Stimulated activated naive CD8-positive, alpha-beta T cell treated with anti-CD3 and anti-CD28 coated beads, Interleukin-15, Interleukin-2, amounts not matched to agents 100 ng/mL and 50 ng/mL, for 24 hours (primary cell): ENCODE results near the gene LYZL4.

Experiments used
- H3K27ac Mint-ChIP-seq: one replicate; pipeline ENCODE4 v1.8.0; 2021; ENCODE audit warnings: mild to moderate bottlenecking, mixed read lengths
- H3K27me3 Mint-ChIP-seq: one replicate; pipeline ENCODE4 v1.8.0; 2021; ENCODE audit warnings: mixed read lengths
- H3K36me3 Mint-ChIP-seq: one replicate; pipeline ENCODE4 v1.8.0; 2021; ENCODE audit warnings: low read depth, mixed read lengths
- H3K4me1 Mint-ChIP-seq: one replicate; pipeline ENCODE4 v1.8.0; 2021; ENCODE audit warnings: low read depth, mixed read lengths
- H3K4me3 Mint-ChIP-seq: one replicate; pipeline ENCODE4 v1.8.0; 2021; ENCODE audit warnings: mild to moderate bottlenecking, mixed read lengths
- H3K9me3 Mint-ChIP-seq: one replicate; pipeline ENCODE4 v1.8.0; 2021; ENCODE audit warnings: mixed read lengths

Gene LYZL4

DNA sequence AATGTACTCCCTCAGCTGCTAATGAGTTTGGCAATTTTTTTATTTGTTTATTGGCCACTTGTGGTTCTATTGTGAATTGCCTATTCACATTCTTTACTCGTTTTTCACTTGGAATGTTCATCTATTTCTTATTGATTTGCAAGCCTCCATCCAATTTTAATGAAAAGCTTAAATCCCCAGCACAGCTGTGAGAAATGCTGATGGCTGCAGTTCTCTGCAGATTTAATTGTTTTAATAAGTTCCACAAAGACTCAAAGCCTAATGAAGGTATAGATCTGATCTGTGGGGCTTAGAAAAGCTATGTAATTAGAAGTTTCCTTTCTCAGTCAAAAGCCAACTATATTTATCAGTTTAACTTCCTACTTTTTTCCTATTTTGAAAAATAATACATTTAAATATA, 41.5 kb downstream of the LYZL4 start:
- no peak overlapping the region for H3K4me3 Mint-ChIP-seq
- H3K9me3 Mint-ChIP-seq = peaks cover 12% of the 10 kb centered on the region
- no peaks in the 10 kb centered on the region for H3K36me3 Mint-ChIP-seq
- no peak overlapping the region for H3K27ac Mint-ChIP-seq
- H3K4me1 Mint-ChIP-seq = peaks cover 5% of the 10 kb centered on the region
- peaks cover under 1% of the 10 kb centered on the region for H3K27me3 Mint-ChIP-seq

DNA sequence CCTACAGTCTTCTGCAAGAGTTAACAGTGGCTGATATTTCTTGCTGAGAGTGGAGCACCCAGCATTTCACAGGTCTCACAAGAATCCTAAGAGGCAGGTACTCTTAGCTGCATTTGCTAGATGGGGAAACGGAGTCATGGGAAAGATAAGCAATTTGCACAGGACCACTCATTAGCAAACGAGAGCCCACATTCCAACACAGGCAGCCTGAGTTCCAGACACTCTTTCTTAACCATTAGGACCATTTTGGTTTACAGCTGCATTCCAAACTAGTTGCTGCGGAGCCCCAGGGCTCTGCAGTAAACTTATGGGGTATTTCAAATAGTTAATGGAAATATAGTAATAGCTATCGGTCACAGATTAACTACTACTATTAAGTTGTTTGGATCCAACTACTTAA, 42.5 kb downstream of the LYZL4 start:
- no peaks in the 10 kb centered on the region for H3K36me3 Mint-ChIP-seq
- peaks cover 5% of the 10 kb centered on the region for H3K4me1 Mint-ChIP-seq
- no peak overlapping the region for H3K27ac Mint-ChIP-seq
- H3K9me3 Mint-ChIP-seq = peaks cover 12% of the 10 kb centered on the region
- H3K4me3 Mint-ChIP-seq = no peak overlapping the region
- no peaks in the 10 kb centered on the region for H3K27me3 Mint-ChIP-seq

DNA sequence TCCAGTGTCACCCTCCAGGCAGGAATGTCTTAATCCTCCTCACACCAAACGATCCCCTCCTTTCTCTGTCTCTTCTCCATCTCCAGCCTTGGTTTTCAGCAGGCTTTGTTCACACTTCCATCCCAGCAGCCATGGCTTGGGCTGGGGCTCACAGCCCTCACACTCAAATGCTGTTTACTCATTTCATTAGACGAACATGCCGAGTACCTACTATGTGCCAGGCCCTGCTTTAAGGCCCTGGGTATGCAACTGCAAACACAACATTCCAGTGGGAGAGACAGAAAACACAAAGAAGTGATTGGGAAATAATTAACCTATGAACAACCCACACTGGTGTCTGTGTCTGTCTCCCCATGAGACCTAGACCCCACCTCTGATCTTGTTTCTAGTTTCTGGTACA, 43.9 kb downstream of the LYZL4 start:
- H3K27ac Mint-ChIP-seq = no peak overlapping the region
- no peaks in the 10 kb centered on the region for H3K36me3 Mint-ChIP-seq
- peaks cover 5% of the 10 kb centered on the region for H3K4me1 Mint-ChIP-seq
- H3K4me3 Mint-ChIP-seq = no peak overlapping the region
- H3K9me3 Mint-ChIP-seq = peaks cover 12% of the 10 kb centered on the region
- no peaks in the 10 kb centered on the region for H3K27me3 Mint-ChIP-seq

DNA sequence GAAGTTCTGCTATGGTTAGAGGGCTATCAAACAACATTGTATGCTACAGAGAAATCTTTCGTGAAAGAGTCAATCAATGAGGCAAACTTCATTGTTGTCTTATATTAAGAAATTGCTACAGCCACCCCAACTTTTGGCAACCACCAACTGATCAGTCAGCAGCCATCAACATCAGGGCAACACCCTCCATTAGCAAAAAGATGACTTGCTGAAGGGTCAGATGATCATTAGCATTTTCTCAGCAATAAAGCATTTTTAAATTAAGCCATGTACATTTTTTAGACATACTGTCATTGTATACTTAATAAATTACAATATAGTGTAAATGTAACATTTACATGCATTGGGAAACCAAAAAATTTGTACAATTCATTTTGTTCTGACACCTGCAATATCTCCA, 53.1 kb downstream of the LYZL4 start:
- H3K27ac Mint-ChIP-seq = no peak overlapping the region
- H3K9me3 Mint-ChIP-seq = no peaks in the 10 kb centered on the region
- no peaks in the 10 kb centered on the region for H3K27me3 Mint-ChIP-seq
- no peaks in the 10 kb centered on the region for H3K36me3 Mint-ChIP-seq
- H3K4me1 Mint-ChIP-seq = peaks cover 14% of the 10 kb centered on the region
- H3K4me3 Mint-ChIP-seq = no peak overlapping the region

DNA sequence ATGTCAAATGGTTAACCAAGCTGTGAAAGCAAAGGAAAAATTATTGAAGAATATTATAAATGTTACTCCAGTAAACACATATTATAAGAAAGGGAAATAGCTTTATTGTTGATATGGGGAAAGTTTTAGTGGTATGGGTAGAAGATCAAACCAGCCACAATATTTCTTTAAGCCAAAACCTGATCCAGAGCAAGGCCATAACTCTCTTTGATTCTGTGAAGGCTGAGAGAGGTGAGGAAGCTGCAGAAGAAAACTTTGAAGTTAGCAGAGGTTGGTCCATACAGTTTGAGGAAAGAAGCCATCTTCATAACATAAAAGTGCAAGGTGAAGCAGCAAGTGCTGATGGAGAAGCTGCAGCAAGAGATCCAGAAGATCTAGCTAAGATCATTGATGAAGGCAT, 54.8 kb downstream of the LYZL4 start:
- Mint-ChIP-seq H3K27ac (no peak overlapping the region), H3K9me3 (no peaks in the 10 kb centered on the region)

GRCh38 chr3:42353631-42354030, 56.8 kb downstream of the LYZL4 start:
- Mint-ChIP-seq H3K27me3 (no peaks in the 10 kb centered on the region), H3K27ac (no peak overlapping the region), H3K9me3 (no peaks in the 10 kb centered on the region), H3K36me3 (no peaks in the 10 kb centered on the region), H3K4me1 (peaks cover 19% of the 10 kb centered on the region), H3K4me3 (no peak overlapping the region)

More for the DNA sequence above, 54.8 kb downstream of the LYZL4 start:
- H3K4me1 Mint-ChIP-seq = peaks cover 14% of the 10 kb centered on the region
- H3K27me3 Mint-ChIP-seq = no peaks in the 10 kb centered on the region
- H3K4me3 Mint-ChIP-seq = no peak overlapping the region
- H3K36me3 Mint-ChIP-seq = no peaks in the 10 kb centered on the region

DNA sequence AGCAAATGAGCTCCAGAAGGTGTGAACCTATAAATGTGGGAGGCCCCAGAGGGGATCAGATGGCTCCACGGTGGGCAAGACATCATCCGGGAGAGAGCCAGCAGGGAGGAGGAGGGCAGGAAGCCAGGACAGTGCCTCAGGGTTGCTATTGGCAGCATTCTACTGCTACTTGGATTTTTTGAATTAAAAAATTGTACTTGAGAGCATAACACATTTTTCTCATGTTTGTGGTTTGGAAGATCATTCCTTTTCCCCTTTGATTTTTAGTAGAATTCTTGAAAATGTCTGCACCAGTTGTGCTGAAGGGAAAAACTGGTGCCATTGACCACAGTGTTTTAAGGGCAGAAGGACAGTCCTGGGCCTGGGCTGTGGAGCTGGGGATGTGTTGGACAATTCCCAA, 59.2 kb downstream of the LYZL4 start:
- H3K4me1 Mint-ChIP-seq = peaks cover 35% of the 10 kb centered on the region
- H3K27ac Mint-ChIP-seq = no peak overlapping the region
- no peaks in the 10 kb centered on the region for H3K27me3 Mint-ChIP-seq
- no peak overlapping the region for H3K4me3 Mint-ChIP-seq
- no peaks in the 10 kb centered on the region for H3K36me3 Mint-ChIP-seq
- no peaks in the 10 kb centered on the region for H3K9me3 Mint-ChIP-seq

DNA sequence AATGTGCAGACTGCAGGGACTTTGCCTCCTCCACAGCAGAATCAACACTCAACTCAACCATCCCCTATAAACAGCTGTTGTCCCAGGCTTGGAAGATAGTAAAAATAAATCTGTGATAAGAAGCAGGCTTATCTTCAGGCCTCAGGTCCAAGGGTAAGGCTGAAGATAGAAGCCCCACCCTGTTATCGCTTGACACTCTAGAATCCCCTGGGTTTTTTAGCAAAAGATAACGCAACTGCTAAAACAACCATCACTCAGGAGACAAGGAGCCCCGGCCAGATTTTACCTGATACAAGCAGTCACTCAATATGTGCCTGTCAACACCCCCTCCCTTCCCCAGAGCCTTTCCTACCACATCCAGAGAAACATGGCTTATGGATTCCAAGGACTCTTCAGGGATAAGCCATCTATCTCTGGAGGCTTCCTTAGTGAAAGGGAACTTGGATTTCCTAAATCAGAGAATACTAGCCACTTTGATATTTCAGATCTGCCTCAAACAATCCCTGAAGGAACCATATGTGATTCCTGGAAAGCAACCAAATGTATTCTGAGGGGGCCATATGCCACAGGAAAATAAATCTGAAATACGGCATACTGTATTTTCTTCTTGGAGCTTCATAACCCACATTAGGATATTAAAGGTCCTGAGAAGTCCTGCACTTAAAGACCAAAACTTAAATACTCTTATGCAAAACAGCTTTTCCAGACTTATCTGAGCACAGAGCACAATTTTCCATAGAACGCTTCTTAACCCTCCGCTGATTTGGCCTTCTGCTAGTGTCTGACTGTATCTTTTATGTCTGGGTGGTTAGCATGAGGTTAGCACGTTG, 60.4 kb downstream of the LYZL4 start:
- no peak overlapping the region for H3K27ac Mint-ChIP-seq
- H3K4me1 Mint-ChIP-seq = peaks cover 39% of the 10 kb centered on the region
- H3K27me3 Mint-ChIP-seq = no peaks in the 10 kb centered on the region
- H3K4me3 Mint-ChIP-seq = no peak overlapping the region
- no peaks in the 10 kb centered on the region for H3K9me3 Mint-ChIP-seq
- H3K36me3 Mint-ChIP-seq = no peaks in the 10 kb centered on the region

DNA sequence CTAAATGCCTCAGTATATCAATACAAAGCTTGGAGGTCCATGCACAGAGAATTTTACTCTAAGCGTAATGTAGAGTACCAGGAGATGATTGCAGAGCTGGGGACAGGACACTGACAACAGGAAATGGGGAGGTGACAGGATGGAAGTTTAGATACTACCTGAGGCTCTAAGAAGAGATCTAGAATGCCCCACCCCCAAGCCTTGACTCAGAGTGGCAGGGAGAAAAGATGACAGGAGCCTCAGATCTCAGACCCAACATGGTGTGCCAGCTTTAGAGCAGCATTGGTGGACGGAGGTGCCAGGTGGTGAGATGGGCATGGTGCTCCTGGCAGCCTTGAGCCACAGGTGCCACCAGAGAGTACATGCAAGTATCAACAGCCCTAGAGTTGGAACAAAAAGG, 62.5 kb downstream of the LYZL4 start:
- no peaks in the 10 kb centered on the region for H3K9me3 Mint-ChIP-seq
- H3K4me3 Mint-ChIP-seq = no peak overlapping the region
- peaks cover 39% of the 10 kb centered on the region for H3K4me1 Mint-ChIP-seq
- no peak overlapping the region for H3K27ac Mint-ChIP-seq
- H3K27me3 Mint-ChIP-seq = no peaks in the 10 kb centered on the region
- no peaks in the 10 kb centered on the region for H3K36me3 Mint-ChIP-seq
